DMS153 treated with DMSO at 0.1 percent for 48 hours (cell line): ENCODE results near the gene CARS2.
"Not testable (repeated sequence)": the region's sequence is repeated elsewhere in the genome, so short reads cannot be mapped to it uniquely, and the experiment has no call there.

Experiments
- DNase-seq: peaks from one replicate; lab custom pipeline; 2025; ENCODE audit not compliant: unreplicated experiment; lab: John Stamatoyannopoulos, UW

The CARS2 gene

DNA sequence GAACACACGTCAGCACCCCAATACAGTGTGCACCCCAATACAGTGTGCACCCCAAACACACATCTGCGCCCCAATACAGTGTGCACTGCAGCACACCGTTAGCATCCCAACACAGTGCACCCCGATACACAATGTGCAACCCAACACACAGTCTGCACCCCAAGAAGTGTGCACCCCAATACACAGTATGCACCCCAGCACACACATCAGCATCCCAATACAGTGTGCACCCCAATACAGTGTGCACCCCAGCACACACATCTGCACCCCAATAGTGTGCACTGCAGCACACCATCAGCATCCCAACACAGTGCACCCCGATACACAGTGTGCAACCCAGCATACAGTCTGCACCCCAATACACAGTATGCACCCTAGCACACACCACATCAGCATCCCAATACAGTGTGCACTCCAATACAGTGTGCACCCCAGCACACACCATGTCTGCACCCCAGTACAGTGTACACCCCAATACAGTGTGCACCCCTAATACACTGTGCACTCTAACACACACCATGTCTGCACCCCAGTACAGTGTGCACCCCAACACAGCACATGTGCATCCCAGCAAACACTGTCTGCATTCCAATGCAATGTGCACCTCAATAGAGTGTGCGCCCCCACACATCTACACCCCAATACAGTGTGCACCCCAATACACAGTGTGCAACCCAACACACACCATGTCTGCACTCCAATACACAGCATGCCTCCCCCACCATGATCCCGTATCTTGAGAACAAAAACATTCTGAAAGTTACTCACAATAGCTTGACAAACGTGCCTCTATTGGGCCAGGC, 855 bp upstream of the CARS2 start:
- no peak for DNase-seq

- DNase-seq, result no peak
Observed at GRCh38 chr13:110705356-110705825, 525 bp downstream of the CARS2 start.

DNA sequence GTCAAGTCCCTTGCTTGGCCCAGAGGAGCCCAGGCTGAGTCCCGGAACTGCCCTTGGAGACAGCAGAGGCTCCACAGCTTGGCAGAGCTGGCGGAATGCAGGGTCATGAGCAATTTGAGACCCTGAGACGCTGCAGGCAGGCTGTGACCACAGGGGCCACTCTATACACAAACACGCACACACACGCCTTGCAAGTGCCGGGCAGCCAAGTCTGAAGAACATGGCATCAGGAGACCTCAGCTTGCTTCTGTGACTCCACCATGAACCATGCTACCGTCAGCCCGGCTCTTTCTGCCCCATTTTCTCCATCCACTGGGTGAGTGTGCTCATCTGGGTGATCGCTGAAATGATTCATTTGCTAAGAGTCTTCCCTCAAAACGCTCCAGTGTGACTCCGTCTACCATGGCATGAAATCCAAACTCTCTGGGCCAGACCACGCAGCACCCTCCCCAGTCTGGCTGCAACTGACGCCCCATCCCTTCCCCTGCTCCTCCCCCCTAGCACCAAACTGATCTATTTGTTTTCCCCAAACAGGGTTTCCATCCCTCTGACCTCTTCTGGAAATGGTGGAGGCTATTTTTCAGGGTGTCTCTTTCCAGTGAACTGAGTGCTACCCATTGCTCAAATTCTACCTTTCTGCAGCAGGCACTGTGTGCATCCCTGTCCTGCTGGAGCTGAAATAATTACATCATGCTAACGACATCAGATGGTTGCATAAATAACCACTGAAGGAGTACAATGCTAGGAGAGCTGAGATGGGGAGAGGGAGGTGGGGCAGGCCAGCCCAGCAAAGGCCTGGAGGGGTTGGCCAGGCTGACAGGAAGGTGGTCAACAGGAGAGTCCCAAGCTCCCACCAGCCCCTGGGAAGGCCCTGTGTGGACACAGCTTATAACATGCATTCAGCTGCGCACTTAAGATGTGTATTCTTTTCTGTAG, 3.1 kb downstream of the CARS2 start:
- no peak for DNase-seq

- DNase-seq, result no peak
Observed at GRCh38 chr13:110702089-110702488, 3.8 kb downstream of the CARS2 start.

GRCh38 chr13:110701061-110701460, 4.9 kb downstream of the CARS2 start:
- DNase-seq, result not testable (repeated sequence)

DNA sequence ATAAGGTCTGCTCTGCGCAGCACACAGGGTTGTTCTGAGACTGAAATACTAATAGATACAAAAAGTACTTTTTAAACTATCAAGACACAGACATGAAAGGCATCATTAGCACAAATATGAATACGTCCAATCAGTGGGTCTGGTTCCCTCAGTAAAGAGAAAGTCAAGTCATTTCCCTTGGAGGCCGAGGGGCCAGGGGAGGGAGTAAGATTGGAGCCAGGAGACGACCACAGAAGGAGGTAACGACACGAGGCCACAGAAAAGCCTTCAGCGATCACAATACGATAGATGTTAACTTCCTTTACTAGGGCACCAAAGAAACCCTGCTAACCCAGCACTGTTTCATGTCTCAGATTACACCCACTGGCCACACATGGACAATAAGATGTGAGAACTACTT, 5.3 kb downstream of the CARS2 start:
- DNase-seq, result no peak

DNA sequence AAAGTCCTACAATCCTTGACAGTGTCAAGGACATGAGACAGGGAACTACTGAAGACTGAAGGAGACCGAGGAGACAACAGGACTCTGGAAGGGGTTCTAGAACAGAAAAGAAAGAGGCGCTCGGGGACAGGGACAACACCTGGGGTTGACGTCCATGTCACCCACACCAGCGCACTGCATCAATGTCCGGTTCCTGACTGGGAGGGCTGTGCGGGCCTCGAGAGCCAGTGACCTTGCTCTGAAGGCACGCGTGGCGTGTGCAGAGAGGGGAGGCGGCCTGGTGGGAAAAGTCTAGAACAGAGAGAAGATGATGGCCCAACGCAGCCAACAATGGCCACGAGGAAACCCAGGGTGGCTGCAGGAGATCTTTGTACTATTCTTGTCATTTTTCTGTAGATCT, 5.7 kb downstream of the CARS2 start:
- DNase-seq, result no peak

DNA sequence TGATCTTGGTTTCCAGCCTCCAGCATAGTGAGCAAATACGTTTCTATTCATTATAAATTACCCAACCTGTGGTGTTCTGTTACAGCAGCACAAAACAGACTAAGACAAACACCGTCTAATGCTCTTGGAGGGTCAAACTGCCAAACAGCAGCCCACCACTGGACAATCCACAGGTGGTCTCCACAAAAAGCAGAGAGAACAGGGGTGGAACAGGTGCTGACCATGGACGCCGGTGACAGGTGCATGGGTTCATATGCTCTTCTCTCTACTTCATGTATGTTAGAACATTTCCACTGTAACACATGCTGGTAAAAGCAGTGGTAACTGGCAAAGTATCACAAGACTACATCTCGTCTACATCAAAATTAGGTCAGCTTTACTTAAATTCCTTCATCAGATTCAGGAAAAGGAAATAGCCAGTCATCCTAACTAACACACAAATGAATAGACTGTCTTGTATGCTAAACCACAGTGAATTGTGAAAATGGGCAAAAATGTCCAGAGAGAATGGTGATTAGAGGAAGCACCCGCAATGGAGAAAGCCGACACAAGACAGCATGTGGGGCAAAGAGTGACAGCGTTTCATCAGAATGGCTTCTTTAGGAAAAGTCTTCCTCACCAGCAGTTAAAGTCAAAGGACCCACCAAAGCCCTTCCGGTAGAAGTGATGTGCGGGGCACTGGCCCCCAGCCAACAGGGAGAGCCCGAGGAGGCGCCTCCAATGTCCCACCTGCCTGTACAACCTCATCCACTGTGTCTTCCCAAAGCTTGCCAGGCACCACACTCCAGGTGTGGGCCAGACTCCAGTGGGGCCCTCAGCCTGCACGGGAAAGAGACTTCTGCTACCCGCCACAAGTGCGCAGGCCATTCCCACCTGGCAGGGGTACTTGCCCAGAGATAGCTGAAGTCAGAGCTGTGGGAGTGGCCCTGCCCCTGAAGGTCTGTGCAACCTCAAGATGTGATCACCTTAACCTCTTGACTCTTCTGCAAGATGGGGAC, 6.5 kb downstream of the CARS2 start:
- DNase-seq, result no peak

GRCh38 chr13:110698689-110699088, 7.2 kb downstream of the CARS2 start:
- no peak for DNase-seq

DNA sequence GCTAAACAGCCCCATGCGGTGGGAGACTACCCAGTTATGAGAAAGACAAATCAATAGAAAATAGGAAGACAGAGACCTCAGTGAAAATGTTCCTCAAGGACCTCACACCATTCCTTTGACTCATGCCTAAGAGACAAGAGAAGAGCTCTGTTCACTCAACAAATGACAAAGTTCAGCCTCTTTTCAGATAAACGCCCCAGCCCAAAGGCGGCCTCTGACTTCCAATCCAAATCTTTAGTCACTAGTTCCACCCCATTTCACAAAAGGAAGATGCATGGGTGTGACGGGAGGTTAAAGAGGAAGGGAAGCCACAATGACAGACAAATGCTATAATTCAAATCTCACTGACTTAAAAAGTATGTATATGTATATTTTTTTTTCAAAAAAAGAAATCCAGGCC, 8.1 kb downstream of the CARS2 start:
- no peak for DNase-seq

- DNase-seq, result no peak
Observed at GRCh38 chr13:110696776-110697175, 9.1 kb downstream of the CARS2 start.

DNA sequence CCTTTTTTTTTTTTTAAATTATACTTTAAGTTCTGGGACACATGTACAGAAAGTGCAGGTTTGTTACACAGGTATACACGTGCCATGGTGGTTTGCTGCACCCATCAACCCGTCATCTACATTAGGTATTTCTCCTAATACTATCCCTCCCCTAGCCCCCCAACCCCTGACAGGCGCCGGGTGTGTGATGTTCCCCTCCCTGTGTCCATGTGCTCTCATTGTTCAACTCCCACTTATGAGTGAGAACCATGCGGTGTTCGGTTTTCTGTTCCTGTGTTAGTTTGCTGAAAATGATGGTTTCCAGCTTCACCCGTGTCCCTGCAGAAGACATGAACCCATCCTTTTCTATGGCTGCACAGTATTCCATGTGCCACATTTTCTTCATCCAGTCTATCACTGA, 10.1 kb downstream of the CARS2 start:
- not testable (repeated sequence) for DNase-seq

- DNase-seq, result no peak
Observed at GRCh38 chr13:110690516-110690915, 15.4 kb downstream of the CARS2 start.

- no peak for DNase-seq
Observed at GRCh38 chr13:110689711-110690110, 16.2 kb downstream of the CARS2 start.

DNA sequence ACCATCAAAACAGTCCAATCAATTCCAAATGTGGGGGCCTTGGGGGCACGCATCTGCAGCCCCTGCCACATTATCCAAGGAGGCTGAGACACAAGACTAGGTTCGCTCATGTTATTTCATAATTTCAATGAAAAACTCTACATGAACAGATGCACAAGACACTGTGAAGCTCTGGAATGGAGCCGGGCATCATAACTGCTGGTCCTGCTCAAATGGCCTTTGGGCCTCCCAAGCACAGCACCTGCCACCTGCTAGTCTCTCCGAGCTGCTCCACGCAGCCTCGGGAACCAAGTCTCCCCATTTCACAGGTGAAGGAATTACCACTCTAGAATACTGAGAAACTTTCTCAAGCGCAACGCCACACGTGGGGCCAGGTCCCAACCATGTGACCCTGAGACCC, 16.9 kb downstream of the CARS2 start:
- no peak for DNase-seq

DNA sequence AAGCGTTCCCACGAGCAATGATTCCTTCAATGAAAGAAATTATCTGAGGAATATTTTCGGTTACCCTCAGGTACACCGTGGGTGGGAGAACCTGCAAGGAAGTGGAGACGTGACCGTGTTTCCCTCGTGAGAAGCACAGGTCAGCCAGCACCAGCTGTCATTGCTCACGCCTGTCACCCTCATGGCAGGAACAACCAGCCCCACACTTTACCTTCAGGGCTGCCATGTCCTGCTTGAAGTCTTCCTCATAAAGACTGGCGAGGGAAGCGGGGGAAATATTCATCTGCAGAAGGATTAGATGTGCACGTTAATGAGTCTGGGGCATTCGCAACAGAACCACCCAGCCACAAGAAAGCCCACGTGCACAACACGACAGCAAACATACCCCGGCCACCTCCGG, 18.2 kb downstream of the CARS2 start:
- DNase-seq, result no peak

GRCh38 chr13:110685305-110686020, 20.5 kb downstream of the CARS2 start:
- no peak for DNase-seq

- no peak for DNase-seq
Observed at GRCh38 chr13:110684388-110685056, 21.4 kb downstream of the CARS2 start.

DNA sequence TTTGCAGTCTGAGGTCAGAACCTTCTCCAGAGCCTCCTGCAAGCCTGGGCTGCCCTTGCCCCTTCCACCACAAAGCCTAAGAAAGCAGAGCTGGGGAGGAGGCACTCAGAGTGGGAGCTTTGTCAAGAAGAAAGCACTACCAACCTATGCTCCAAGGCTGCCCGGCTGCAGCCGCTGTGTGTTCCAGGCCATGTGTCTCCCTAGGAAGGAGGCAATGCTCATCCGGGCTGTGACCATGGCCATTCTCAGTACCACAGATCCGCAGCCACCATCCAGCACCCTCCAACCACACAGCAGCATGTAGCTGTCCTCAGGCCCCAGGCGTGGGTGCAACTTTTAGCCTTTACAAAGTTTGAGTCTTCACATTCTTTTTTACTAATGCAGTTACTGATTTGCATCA, 22.0 kb downstream of the CARS2 start:
- no peak for DNase-seq
